RWPE1 (cell line): ENCODE data around the gene KLK5.

Experiments
- CTCF ChIA-PET: fragments of 350-600 bp; sonication (Branson Sonifier 250); formaldehyde crosslinking; extraction: SDS; loops from one replicate; lab custom pipeline; 2021; lab: Yijun Ruan, JAX
- POLR2A ChIA-PET: fragments of 400-600 bp; formaldehyde crosslinking; extraction: SDS; loops from one replicate; lab custom pipeline; 2020; ENCODE audit warnings: antibody characterized with exemption; ENCODE audit not compliant: low non-redundant PET; lab: Yijun Ruan, JAX
- DNase-seq: peaks from one replicate; pipeline ENCODE4 v3.0.0; 2012; ENCODE audit warnings: low spot score
- H3K27ac ChIP-seq: fragments of 450-650 bp; 2 replicates; pipeline ENCODE4 v1.5.1; 2017
- TF ChIP-seq, protein P1 (sequence below): fragments of 450-650 bp; conservative IDR thresholded peaks from 2 replicates; pipeline ENCODE4 v1.5.1; 2017; ENCODE audit warnings: low read depth, mild to moderate bottlenecking

Gene KLK5

DNA sequence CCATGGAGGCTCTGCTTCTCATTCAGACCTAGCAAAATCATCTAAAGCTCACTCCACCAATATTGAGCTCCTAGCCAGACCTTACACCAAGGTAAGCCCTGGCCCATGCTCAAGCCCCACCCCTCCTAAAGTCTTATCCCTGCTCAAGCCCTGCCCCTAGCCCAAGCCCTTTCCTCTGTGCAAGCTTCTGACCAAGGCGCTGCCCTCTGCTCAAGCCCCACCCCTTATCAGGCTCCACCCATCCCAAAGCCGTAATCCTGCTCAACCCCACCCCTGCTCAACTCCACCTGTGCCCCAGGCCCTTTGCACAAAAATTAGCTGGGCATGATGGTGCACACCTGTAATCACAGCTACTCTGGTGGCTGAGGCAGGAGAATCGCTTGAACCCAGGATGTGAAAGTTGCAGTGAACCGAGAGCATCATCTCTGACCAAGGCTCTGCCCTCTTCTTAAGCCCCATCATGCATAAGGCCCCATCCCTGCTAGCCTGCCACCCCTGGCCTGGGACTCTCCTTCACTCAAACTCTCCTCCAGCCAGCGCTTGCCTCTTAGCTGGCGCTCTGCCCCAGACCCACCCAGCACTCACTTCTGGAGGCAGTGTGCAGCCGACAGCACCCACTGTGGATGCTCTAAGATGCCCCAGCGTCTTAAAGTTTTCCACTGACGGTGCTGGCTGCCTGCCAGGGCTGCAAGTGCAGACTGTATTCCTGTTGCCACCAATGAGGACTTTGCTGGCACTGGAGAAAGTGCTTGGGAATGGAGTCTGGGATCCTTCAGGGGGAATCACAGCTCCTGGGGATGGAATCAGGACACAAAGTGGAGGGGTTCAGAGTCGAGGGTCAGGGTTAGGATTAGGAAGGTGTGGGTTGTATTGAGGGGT lies 58.1 kb downstream of the KLK5 start:
- TF ChIP-seq, protein P1, sequence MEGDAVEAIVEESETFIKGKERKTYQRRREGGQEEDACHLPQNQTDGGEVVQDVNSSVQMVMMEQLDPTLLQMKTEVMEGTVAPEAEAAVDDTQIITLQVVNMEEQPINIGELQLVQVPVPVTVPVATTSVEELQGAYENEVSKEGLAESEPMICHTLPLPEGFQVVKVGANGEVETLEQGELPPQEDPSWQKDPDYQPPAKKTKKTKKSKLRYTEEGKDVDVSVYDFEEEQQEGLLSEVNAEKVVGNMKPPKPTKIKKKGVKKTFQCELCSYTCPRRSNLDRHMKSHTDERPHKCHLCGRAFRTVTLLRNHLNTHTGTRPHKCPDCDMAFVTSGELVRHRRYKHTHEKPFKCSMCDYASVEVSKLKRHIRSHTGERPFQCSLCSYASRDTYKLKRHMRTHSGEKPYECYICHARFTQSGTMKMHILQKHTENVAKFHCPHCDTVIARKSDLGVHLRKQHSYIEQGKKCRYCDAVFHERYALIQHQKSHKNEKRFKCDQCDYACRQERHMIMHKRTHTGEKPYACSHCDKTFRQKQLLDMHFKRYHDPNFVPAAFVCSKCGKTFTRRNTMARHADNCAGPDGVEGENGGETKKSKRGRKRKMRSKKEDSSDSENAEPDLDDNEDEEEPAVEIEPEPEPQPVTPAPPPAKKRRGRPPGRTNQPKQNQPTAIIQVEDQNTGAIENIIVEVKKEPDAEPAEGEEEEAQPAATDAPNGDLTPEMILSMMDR = no peak
- CTCF ChIA-PET = interaction anchor here (0.6 kb wide), 1 partner anchor 152 kb away, joined by 3 read pairs; no protein-coding TSS in a partner anchor
- POLR2A ChIA-PET = no interaction called here
- DNase-seq = no peak
- no peak overlapping the region for H3K27ac ChIP-seq
